Activated CD8-positive, alpha-beta T cell treated with anti-CD3 and anti-CD28 coated beads for 36 hours (primary cell): ENCODE measurements around the gene SERBP1. TPM values are rescaled to one million over a fixed set of nuclear protein-coding genes. Genes with fewer than 3 reads are reported as not detected.
"Not testable (repeated sequence)": the region's sequence is repeated elsewhere in the genome, so short reads cannot be mapped to it uniquely, and the experiment has no call there.

Experiments used
- ATAC-seq: fragments of 200-7000 bp; cut with Tn5 transposase; one replicate; pipeline ENCODE4 v1.10.0; 2021; ENCODE audit warnings: mild to moderate bottlenecking, moderate library complexity
- CTCF ChIA-PET: fragments of 350-600 bp; sonication (Branson Sonifier 250); formaldehyde crosslinking; loops from one replicate; lab custom pipeline; 2021; ENCODE audit warnings: antibody characterized with exemption; lab: Charles Lee
- POLR2A ChIA-PET: fragments of 350-600 bp; sonication (Branson Sonifier 250); formaldehyde crosslinking; loops from one replicate; lab custom pipeline; 2021; ENCODE audit warnings: antibody characterized with exemption; lab: Charles Lee
- DNase-seq: peaks from one replicate; pipeline ENCODE4 v3.0.0-alpha.2; 2020
- H3K27ac Mint-ChIP-seq: one replicate; pipeline ENCODE4 v1.8.0; 2021; ENCODE audit warnings: mild to moderate bottlenecking, mixed read lengths
- H3K27me3 Mint-ChIP-seq: one replicate; pipeline ENCODE4 v1.8.0; 2021; ENCODE audit warnings: mixed read lengths
- H3K36me3 Mint-ChIP-seq: one replicate; pipeline ENCODE4 v1.8.0; 2021; ENCODE audit warnings: low read depth, mixed read lengths
- H3K4me1 Mint-ChIP-seq: one replicate; pipeline ENCODE4 v1.8.0; 2021; ENCODE audit warnings: low read depth, mixed read lengths
- H3K4me3 Mint-ChIP-seq: one replicate; pipeline ENCODE4 v1.8.0; 2021; ENCODE audit warnings: mild to moderate bottlenecking, moderate library complexity, mixed read lengths
- H3K9me3 Mint-ChIP-seq: one replicate; pipeline ENCODE4 v1.8.0; 2021; ENCODE audit warnings: mixed read lengths
- CTCF ChIP-seq: fragments of 200-600 bp; IDR thresholded peaks from one replicate; pipeline ENCODE4 v1.8.0; 2022; ENCODE audit warnings: antibody characterized with exemption, mild to moderate bottlenecking
- intact Hi-C: fragments of 100-400 bp; cut with micrococcal nuclease; formaldehyde crosslinking; loops from one replicate; pipeline ENCODE4 v1.10.0; 2022
- total RNA-seq, 2 experiments: library from RNA; stranded (reverse); gene quantifications; one replicate each; pipeline ENCODE4 v1.2.3, GENCODE V29; 2021

Gene SERBP1
- total RNA-seq, 2 experiments from 2014 or later = 476 to 491 TPM

GRCh38 chr1:67458663-67459062, 28.5 kb upstream of the SERBP1 start:
- DNase-seq (no peak), ATAC-seq (no peak)
- intact Hi-C loops = no loop called here
- H3K27ac Mint-ChIP-seq = no peak overlapping the region
- TF ChIP-seq CTCF = no peak
- ChIA-PET POLR2A (no interaction called here), CTCF (no interaction called here)
- H3K9me3 Mint-ChIP-seq = no peaks in the 10 kb centered on the region
- peaks cover 2% of the 10 kb centered on the region for H3K4me1 Mint-ChIP-seq
- no peak overlapping the region for H3K4me3 Mint-ChIP-seq
- no peaks in the 10 kb centered on the region for H3K36me3 Mint-ChIP-seq
- H3K27me3 Mint-ChIP-seq = no peaks in the 10 kb centered on the region

- H3K27me3 Mint-ChIP-seq = no peaks in the 10 kb centered on the region
- POLR2A ChIA-PET = no interaction called here
- no peak overlapping the region for H3K4me3 Mint-ChIP-seq
- TF ChIP-seq CTCF = no peak
- H3K9me3 Mint-ChIP-seq = no peaks in the 10 kb centered on the region
- intact Hi-C loops = no loop called here
- H3K4me1 Mint-ChIP-seq = peaks cover 8% of the 10 kb centered on the region
- H3K36me3 Mint-ChIP-seq = no peaks in the 10 kb centered on the region
- no peak for DNase-seq
- CTCF ChIA-PET = no interaction called here
- no peak for ATAC-seq
- H3K27ac Mint-ChIP-seq = no peak overlapping the region
These were observed 27.0 kb upstream of the SERBP1 start for GRCh38 chr1:67457247-67457646.

- Mint-ChIP-seq H3K9me3 (no peaks in the 10 kb centered on the region), H3K36me3 (no peaks in the 10 kb centered on the region), H3K4me3 (no peak overlapping the region), H3K27me3 (no peaks in the 10 kb centered on the region), H3K27ac (no peak overlapping the region), H3K4me1 (peaks cover 9% of the 10 kb centered on the region)
- POLR2A ChIA-PET = no interaction called here
- intact Hi-C loops = no loop called here
- DNase-seq (no peak), ATAC-seq (no peak)
- no peak for TF ChIP-seq CTCF
- CTCF ChIA-PET = no interaction called here
These were observed 21.6 kb upstream of the SERBP1 start for GRCh38 chr1:67451815-67452214.

- H3K4me3 Mint-ChIP-seq = no peak overlapping the region
- ChIA-PET CTCF (no interaction called here), POLR2A (no interaction called here)
- no peaks in the 10 kb centered on the region for H3K36me3 Mint-ChIP-seq
- ATAC-seq (no peak), DNase-seq (no peak)
- H3K9me3 Mint-ChIP-seq = no peaks in the 10 kb centered on the region
- H3K27ac Mint-ChIP-seq = no peak overlapping the region
- no peaks in the 10 kb centered on the region for H3K27me3 Mint-ChIP-seq
- H3K4me1 Mint-ChIP-seq = peaks cover 10% of the 10 kb centered on the region
- no peak for TF ChIP-seq CTCF
- intact Hi-C loops = no loop called here
These were observed 21.2 kb upstream of the SERBP1 start for GRCh38 chr1:67451356-67451755.

GRCh38 chr1:67446893-67447292, 16.7 kb upstream of the SERBP1 start:
- Mint-ChIP-seq H3K9me3 (no peaks in the 10 kb centered on the region), H3K27ac (no peak overlapping the region), H3K4me1 (peaks cover 9% of the 10 kb centered on the region), H3K27me3 (no peaks in the 10 kb centered on the region), H3K36me3 (no peaks in the 10 kb centered on the region), H3K4me3 (no peak overlapping the region)
- ChIA-PET CTCF (no interaction called here), POLR2A (no interaction called here)
- DNase-seq (no peak), ATAC-seq (no peak)
- no peak for TF ChIP-seq CTCF
- intact Hi-C loops = no loop called here

- H3K36me3 Mint-ChIP-seq, H3K9me3 Mint-ChIP-seq, DNase-seq, intact Hi-C loops, H3K27me3 Mint-ChIP-seq, POLR2A ChIA-PET, ATAC-seq, H3K27ac Mint-ChIP-seq, H3K4me3 Mint-ChIP-seq: not testable (repeated sequence)
- CTCF ChIA-PET = interaction anchor here (0.7 kb wide), 1 partner anchor 57 kb away, joined by 3 read pairs; no protein-coding TSS in a partner anchor
- H3K4me1 Mint-ChIP-seq = peaks cover 17% of the 10 kb centered on the region
These were observed 15.8 kb upstream of the SERBP1 start for GRCh38 chr1:67446014-67446413.
